DND-41 (cell line): Measurements from ENCODE around the gene FAM53B.

Experiments
- ATAC-seq: fragments of 200-7000 bp; cut with Tn5 transposase; 3 replicates; pipeline ENCODE4 v1.9.1; 2021; ENCODE audit warnings: low read depth; ENCODE audit not compliant: insufficient read depth
- DNase-seq: peaks from one replicate; pipeline ENCODE4 v3.0.0-alpha.2; 2020
- H2AFZ ChIP-seq: 2 replicates; pipeline ENCODE4 v1.6.0; 2012; ENCODE audit warnings: low read depth, low read length
- H3K27ac ChIP-seq: 2 replicates; pipeline ENCODE4 v1.5.1; 2012; ENCODE audit warnings: low read length, inconsistent platforms
- H3K27me3 ChIP-seq: fragments of 200-600 bp; sonication (generic); 2 replicates; pipeline ENCODE4 v1.6.0; 2012; ENCODE audit warnings: low read length, mild to moderate bottlenecking, inconsistent platforms; ENCODE audit not compliant: insufficient read depth, poor library complexity
- H3K36me3 ChIP-seq: 2 replicates; pipeline ENCODE4 v1.5.1; 2012; ENCODE audit warnings: low read length, inconsistent platforms; ENCODE audit not compliant: insufficient read depth
- H3K4me1 ChIP-seq: 2 replicates; pipeline ENCODE4 v1.5.1; 2012; ENCODE audit warnings: mild to moderate bottlenecking, low read length; ENCODE audit not compliant: insufficient read depth
- H3K4me2 ChIP-seq: 2 replicates; pipeline ENCODE4 v1.6.0; 2012; ENCODE audit warnings: mild to moderate bottlenecking, moderate library complexity, low read length, inconsistent platforms; ENCODE audit not compliant: insufficient read depth
- H3K4me3 ChIP-seq, 2 experiments: fragments of 200-600 bp in 1 of 2; shearing (Covaris generic) in 1 of 2; 2 replicates each; pipeline ENCODE4 v1.5.1; 2012 to 2016; ENCODE audit warnings: inconsistent platforms in 2 of 2, low read length in 2 of 2, mild to moderate bottlenecking in 2 of 2, low read depth in 1 of 2, moderate library complexity in 1 of 2
- H3K79me2 ChIP-seq: 2 replicates; pipeline ENCODE4 v1.6.0; 2012; ENCODE audit warnings: low read length, inconsistent platforms; ENCODE audit not compliant: insufficient read depth
- H3K9ac ChIP-seq: 2 replicates; pipeline ENCODE4 v1.6.0; 2012; ENCODE audit warnings: low read depth, mild to moderate bottlenecking, inconsistent platforms, low read length, moderate library complexity
- H3K9me3 ChIP-seq: 2 replicates; pipeline ENCODE4 v1.5.1; 2012; ENCODE audit warnings: low read length, moderate library complexity, mild to moderate bottlenecking, inconsistent platforms; ENCODE audit not compliant: insufficient read depth, severe bottlenecking
- H4K20me1 ChIP-seq: 2 replicates; pipeline ENCODE4 v1.6.0; 2012; ENCODE audit warnings: low read length; ENCODE audit not compliant: insufficient read depth
- CTCF ChIP-seq: IDR thresholded peaks from 2 replicates; pipeline ENCODE4 v1.5.1; 2012; ENCODE audit warnings: borderline replicate concordance, low read length, moderate library complexity, mild to moderate bottlenecking; ENCODE audit not compliant: poor library complexity, severe bottlenecking; ENCODE audit errors: extremely low read depth
- EZH2 ChIP-seq: IDR thresholded peaks from 3 replicates; pipeline ENCODE4 v1.6.1; 2012; ENCODE audit warnings: borderline replicate concordance, low read depth, mild to moderate bottlenecking, moderate library complexity, low read length, inconsistent platforms; ENCODE audit not compliant: severe bottlenecking

The FAM53B gene

GRCh38 chr10:124626759-124627380, 117.3 kb downstream of the FAM53B start:
- H3K9me3 ChIP-seq, result no peaks in the 10 kb centered on the region
- H3K9ac ChIP-seq, result peak overlapping the region; percentile 58
- no peaks in the 10 kb centered on the region for H3K27me3 ChIP-seq
- peak overlapping the region; percentile 95 for H3K27ac ChIP-seq
- no peak overlapping the region for H2AFZ ChIP-seq
- peaks cover 78% of the 10 kb centered on the region for H3K4me1 ChIP-seq
- H3K4me3 ChIP-seq, result peak overlapping the region in 1 of 2 experiments; percentile 17; a peak in 1 of 4 replicates
- peaks cover 59% of the 10 kb centered on the region for H3K36me3 ChIP-seq
- TF ChIP-seq CTCF, result peak; percentile 55
- TF ChIP-seq EZH2, result no peak
- ATAC-seq, result peak; percentile 89
- H3K4me2 ChIP-seq, result peak overlapping the region; percentile 45
- no peaks in the 10 kb centered on the region for H4K20me1 ChIP-seq
- DNase-seq, result peak; percentile 97
- H3K79me2 ChIP-seq, result peaks cover 96% of the 10 kb centered on the region

- no peak for TF ChIP-seq EZH2
- TF ChIP-seq CTCF, result no peak
- Histone ChIP-seq H3K79me2 (peaks cover 96% of the 10 kb centered on the region), H3K9me3 (no peaks in the 10 kb centered on the region), H3K27ac (peak overlapping the region; percentile 95), H3K4me1 (peaks cover 72% of the 10 kb centered on the region), H3K4me2 (peak overlapping the region; percentile 45; the same call in 1 of the 2 replicates), H3K4me3 (no peak overlapping the region), H3K36me3 (peaks cover 61% of the 10 kb centered on the region), H2AFZ (no peak overlapping the region), H4K20me1 (no peaks in the 10 kb centered on the region), H3K27me3 (no peaks in the 10 kb centered on the region), H3K9ac (peak overlapping the region; percentile 58)
- DNase-seq, result no peak
- ATAC-seq, result no peak
Observed at GRCh38 chr10:124625831-124626238, 118.3 kb downstream of the FAM53B start.

GRCh38 chr10:124624895-124625294, 119.3 kb downstream of the FAM53B start:
- Histone ChIP-seq H4K20me1 (0 out of 2 replicates have a peak, but pooled peaks cover 5% of the 10 kb centered on the region), H3K9me3 (no peaks in the 10 kb centered on the region)
- DNase-seq, result no peak

More at GRCh38 chr10:124624895-124625294, 119.3 kb downstream of the FAM53B start:
- Histone ChIP-seq H3K4me1 (peaks cover 72% of the 10 kb centered on the region), H3K36me3 (peaks cover 69% of the 10 kb centered on the region), H3K9ac (peak overlapping the region; percentile 58), H3K4me2 (no peak overlapping the region), H3K27me3 (no peaks in the 10 kb centered on the region), H3K27ac (peak overlapping the region; percentile 95), H3K4me3 (no peak overlapping the region), H3K79me2 (peaks cover 95% of the 10 kb centered on the region), H2AFZ (no peak overlapping the region)
- no peak for ATAC-seq
- TF ChIP-seq CTCF (no peak), EZH2 (no peak)
